ENCODE data around the gene MFN2.

GRCh38 chr1:12057940-12058687 lies 77.9 kb downstream of the MFN2 start:
- TF ChIP-seq CTCF (IDR thresholded peaks at IDR 0.05; ENCODE audit: poor library complexity, severe bottlenecking), result no peak
- no peak for TF ChIP-seq EP300 (conservative IDR thresholded peaks at IDR 0.05; ENCODE audit: poor library complexity, severe bottlenecking)
- TF ChIP-seq POLR2AphosphoS5 (IDR thresholded peaks at IDR 0.05), result no peak
- TF ChIP-seq EZH2 (IDR thresholded peaks at IDR 0.05; ENCODE audit: borderline replicate concordance, insufficient read depth, low read length, poor library complexity, severe bottlenecking), result no peak
- TF ChIP-seq RAD21 (conservative IDR thresholded peaks at IDR 0.05), result no peak
- TF ChIP-seq MXI1 (conservative IDR thresholded peaks at IDR 0.05; ENCODE audit: poor library complexity, severe bottlenecking), result no peak
- no peak for TF ChIP-seq REST (IDR thresholded peaks at IDR 0.05; ENCODE audit: borderline replicate concordance)
- no peak for TF ChIP-seq SMC3 (conservative IDR thresholded peaks at IDR 0.05; ENCODE audit: poor library complexity)
- TF ChIP-seq TAF1 (IDR thresholded peaks at IDR 0.05; ENCODE audit: low read depth), result no peak

Data from neural cell (in vitro differentiated cells).